Stimulated activated naive CD8-positive, alpha-beta T cell treated with anti-CD3 and anti-CD28 coated beads, Interleukin-15, Interleukin-2, amounts not matched to agents 100 ng/mL and 50 ng/mL, for 24 hours (primary cell): ENCODE results near the gene CACNG7.

ENCODE experiments used
- H3K27ac Mint-ChIP-seq: one replicate; pipeline ENCODE4 v1.8.0; 2021; ENCODE audit warnings: mild to moderate bottlenecking, mixed read lengths
- H3K27me3 Mint-ChIP-seq: one replicate; pipeline ENCODE4 v1.8.0; 2021; ENCODE audit warnings: mixed read lengths
- H3K36me3 Mint-ChIP-seq: one replicate; pipeline ENCODE4 v1.8.0; 2021; ENCODE audit warnings: low read depth, mixed read lengths
- H3K4me1 Mint-ChIP-seq: one replicate; pipeline ENCODE4 v1.8.0; 2021; ENCODE audit warnings: low read depth, mixed read lengths
- H3K4me3 Mint-ChIP-seq: one replicate; pipeline ENCODE4 v1.8.0; 2021; ENCODE audit warnings: mild to moderate bottlenecking, mixed read lengths
- H3K9me3 Mint-ChIP-seq: one replicate; pipeline ENCODE4 v1.8.0; 2021; ENCODE audit warnings: mixed read lengths

CACNG7 gene

GRCh38 chr19:53989600-53990533 is 80.8 kb downstream of the CACNG7 start:
- H3K36me3 Mint-ChIP-seq = no peaks in the 10 kb centered on the region
- no peak overlapping the region for H3K27ac Mint-ChIP-seq
- H3K4me3 Mint-ChIP-seq = no peak overlapping the region
- H3K4me1 Mint-ChIP-seq = peaks cover 5% of the 10 kb centered on the region
- H3K27me3 Mint-ChIP-seq = peaks cover 26% of the 10 kb centered on the region
- no peaks in the 10 kb centered on the region for H3K9me3 Mint-ChIP-seq

GRCh38 chr19:53991224-53992113 is 82.4 kb downstream of the CACNG7 start, which contains the start of gene CACNG6:
CACNG6 (plus strand) TSS chr19:53991637; CDS start chr19:53992878, 1,241 bp downstream.
- Mint-ChIP-seq H3K36me3 (no peaks in the 10 kb centered on the region), H3K27me3 (peaks cover 37% of the 10 kb centered on the region), H3K9me3 (no peaks in the 10 kb centered on the region), H3K27ac (no peak within 1 kb of the TSS), H3K4me3 (no peak within 1 kb of the TSS), H3K4me1 (peaks cover 5% of the 10 kb centered on the region)

GRCh38 chr19:53992211-53992610 is 83.1 kb downstream of the CACNG7 start:
- H3K27ac Mint-ChIP-seq = no peak overlapping the region
- H3K36me3 Mint-ChIP-seq = no peaks in the 10 kb centered on the region
- no peak overlapping the region for H3K4me3 Mint-ChIP-seq
- H3K9me3 Mint-ChIP-seq = no peaks in the 10 kb centered on the region
- peaks cover 39% of the 10 kb centered on the region for H3K27me3 Mint-ChIP-seq
- H3K4me1 Mint-ChIP-seq = peaks cover 5% of the 10 kb centered on the region

- peaks cover 45% of the 10 kb centered on the region for H3K27me3 Mint-ChIP-seq
- no peaks in the 10 kb centered on the region for H3K9me3 Mint-ChIP-seq
- H3K27ac Mint-ChIP-seq = no peak overlapping the region
- H3K36me3 Mint-ChIP-seq = no peaks in the 10 kb centered on the region
- H3K4me1 Mint-ChIP-seq = peaks cover 5% of the 10 kb centered on the region
- no peak overlapping the region for H3K4me3 Mint-ChIP-seq
Measured at GRCh38 chr19:53992815-53993214, 83.7 kb downstream of the CACNG7 start.

- Mint-ChIP-seq H3K36me3 (no peaks in the 10 kb centered on the region), H3K9me3 (no peaks in the 10 kb centered on the region), H3K27ac (no peak overlapping the region), H3K27me3 (peaks cover 45% of the 10 kb centered on the region), H3K4me3 (no peak overlapping the region), H3K4me1 (peaks cover 5% of the 10 kb centered on the region)
Measured at GRCh38 chr19:53993448-53993847, 84.4 kb downstream of the CACNG7 start.
